ENCODE data around the gene RAB25.
A peak's percentile ranks its signal among the peaks of the same experiment; 100 is the strongest.
"Not testable (repeated sequence)": the region's sequence is repeated elsewhere in the genome, so short reads cannot be mapped to it uniquely, and the experiment has no call there.

Gene RAB25

GRCh38 chr1:156108057-156108456 lies 47.1 kb downstream of the RAB25 start:
- Histone ChIP-seq H3K4me3 (ENCODE audit: low read depth, low read length) (no peak overlapping the region), H3K27me3 (ENCODE audit: control insufficient read depth, insufficient read depth, low read length) (no peaks in the 10 kb centered on the region), H3K36me3 (ENCODE audit: control insufficient read depth, insufficient read depth, low read length) (no peaks in the 10 kb centered on the region), H3K4me1 (ENCODE audit: control insufficient read depth, insufficient read depth, low read length) (peaks cover 20% of the 10 kb centered on the region), H3K9me3 (ENCODE audit: control insufficient read depth, insufficient read depth, low read length) (no peaks in the 10 kb centered on the region), H3K9ac (ENCODE audit: low read depth, low read length) (no peak overlapping the region)

GRCh38 chr1:156108664-156109241 lies 47.8 kb downstream of the RAB25 start:
- Histone ChIP-seq H3K36me3 (ENCODE audit: control insufficient read depth, insufficient read depth, low read length) (no peaks in the 10 kb centered on the region), H3K4me1 (ENCODE audit: control insufficient read depth, insufficient read depth, low read length) (peaks cover 25% of the 10 kb centered on the region), H3K27me3 (ENCODE audit: control insufficient read depth, insufficient read depth, low read length) (no peaks in the 10 kb centered on the region), H3K9me3 (ENCODE audit: control insufficient read depth, insufficient read depth, low read length) (no peaks in the 10 kb centered on the region), H3K4me3 (ENCODE audit: low read depth, low read length) (no peak overlapping the region), H3K9ac (ENCODE audit: low read depth, low read length) (no peak overlapping the region)

GRCh38 chr1:156110252-156110651 lies 49.3 kb downstream of the RAB25 start:
- H3K4me3 ChIP-seq (ENCODE audit: low read depth, low read length), result no peak overlapping the region
- H3K9ac ChIP-seq (ENCODE audit: low read depth, low read length), result no peak overlapping the region
- peaks cover 15% of the 10 kb centered on the region for H3K4me1 ChIP-seq (ENCODE audit: control insufficient read depth, insufficient read depth, low read length)
- H3K36me3 ChIP-seq (ENCODE audit: control insufficient read depth, insufficient read depth, low read length), result no peaks in the 10 kb centered on the region
- no peaks in the 10 kb centered on the region for H3K27me3 ChIP-seq (ENCODE audit: control insufficient read depth, insufficient read depth, low read length)
- no peaks in the 10 kb centered on the region for H3K9me3 ChIP-seq (ENCODE audit: control insufficient read depth, insufficient read depth, low read length)

- Histone ChIP-seq H3K36me3 (ENCODE audit: control insufficient read depth, insufficient read depth, low read length) (no peaks in the 10 kb centered on the region), H3K4me1 (ENCODE audit: control insufficient read depth, insufficient read depth, low read length) (peaks cover 13% of the 10 kb centered on the region), H3K27me3 (ENCODE audit: control insufficient read depth, insufficient read depth, low read length) (no peaks in the 10 kb centered on the region), H3K9me3 (ENCODE audit: control insufficient read depth, insufficient read depth, low read length) (no peaks in the 10 kb centered on the region), H3K9ac (ENCODE audit: low read depth, low read length) (no peak overlapping the region), H3K4me3 (ENCODE audit: low read depth, low read length) (no peak overlapping the region)
Measured at GRCh38 chr1:156111355-156111962, 50.5 kb downstream of the RAB25 start.

GRCh38 chr1:156112276-156113137 lies 51.5 kb downstream of the RAB25 start:
- H3K9ac ChIP-seq (ENCODE audit: low read depth, low read length), result no peak overlapping the region
- peaks cover 5% of the 10 kb centered on the region for H3K4me1 ChIP-seq (ENCODE audit: control insufficient read depth, insufficient read depth, low read length)
- H3K4me3 ChIP-seq (ENCODE audit: low read depth, low read length), result no peak overlapping the region
- no peaks in the 10 kb centered on the region for H3K36me3 ChIP-seq (ENCODE audit: control insufficient read depth, insufficient read depth, low read length)
- no peaks in the 10 kb centered on the region for H3K27me3 ChIP-seq (ENCODE audit: control insufficient read depth, insufficient read depth, low read length)
- no peaks in the 10 kb centered on the region for H3K9me3 ChIP-seq (ENCODE audit: control insufficient read depth, insufficient read depth, low read length)

GRCh38 chr1:156113282-156113950 lies 52.5 kb downstream of the RAB25 start:
- H3K27me3 ChIP-seq (ENCODE audit: control insufficient read depth, insufficient read depth, low read length), result no peaks in the 10 kb centered on the region
- peaks cover 5% of the 10 kb centered on the region for H3K4me1 ChIP-seq (ENCODE audit: control insufficient read depth, insufficient read depth, low read length)
- H3K9me3 ChIP-seq (ENCODE audit: control insufficient read depth, insufficient read depth, low read length), result no peaks in the 10 kb centered on the region
- no peak overlapping the region for H3K4me3 ChIP-seq (ENCODE audit: low read depth, low read length)
- no peaks in the 10 kb centered on the region for H3K36me3 ChIP-seq (ENCODE audit: control insufficient read depth, insufficient read depth, low read length)
- no peak overlapping the region for H3K9ac ChIP-seq (ENCODE audit: low read depth, low read length)

- H3K4me3 ChIP-seq (ENCODE audit: low read depth, low read length), result peak within 1 kb of the TSS; percentile 90
- peak within 1 kb of the TSS; percentile 24 for H3K9ac ChIP-seq (ENCODE audit: low read depth, low read length)
- no peaks in the 10 kb centered on the region for H3K9me3 ChIP-seq (ENCODE audit: control insufficient read depth, insufficient read depth, low read length)
- no peaks in the 10 kb centered on the region for H3K36me3 ChIP-seq (ENCODE audit: control insufficient read depth, insufficient read depth, low read length)
- H3K27me3 ChIP-seq (ENCODE audit: control insufficient read depth, insufficient read depth, low read length), result no peaks in the 10 kb centered on the region
- peaks cover 5% of the 10 kb centered on the region for H3K4me1 ChIP-seq (ENCODE audit: control insufficient read depth, insufficient read depth, low read length)
Measured at GRCh38 chr1:156114101-156114918, 53.4 kb downstream of the RAB25 start, which contains the start of gene LMNA. Gene LMNA, plus strand, starts transcription at chr1:156114711. Its CDS starts 208 bp downstream, at chr1:156114919.

- Histone ChIP-seq H3K27me3 (ENCODE audit: control insufficient read depth, insufficient read depth, low read length) (no peaks in the 10 kb centered on the region), H3K9ac (ENCODE audit: low read depth, low read length) (peak overlapping the region; percentile 16), H3K9me3 (ENCODE audit: control insufficient read depth, insufficient read depth, low read length) (no peaks in the 10 kb centered on the region), H3K36me3 (ENCODE audit: control insufficient read depth, insufficient read depth, low read length) (peaks cover 3% of the 10 kb centered on the region), H3K4me1 (ENCODE audit: control insufficient read depth, insufficient read depth, low read length) (peaks cover 5% of the 10 kb centered on the region), H3K4me3 (ENCODE audit: low read depth, low read length) (peak overlapping the region; percentile 90)
Measured at GRCh38 chr1:156114919-156115513, 54.1 kb downstream of the RAB25 start.

- Histone ChIP-seq H3K4me3 (ENCODE audit: low read depth, low read length) (peak overlapping the region; percentile 90), H3K9ac (ENCODE audit: low read depth, low read length) (peak overlapping the region; percentile 24), H3K27me3 (ENCODE audit: control insufficient read depth, insufficient read depth, low read length) (no peaks in the 10 kb centered on the region)
Measured at GRCh38 chr1:156115514-156116374, 54.8 kb downstream of the RAB25 start.

GRCh38 chr1:156116731-156117130 lies 55.8 kb downstream of the RAB25 start:
- H3K4me3 ChIP-seq (ENCODE audit: low read depth, low read length); H3K36me3 ChIP-seq (ENCODE audit: control insufficient read depth, insufficient read depth, low read length); H3K9me3 ChIP-seq (ENCODE audit: control insufficient read depth, insufficient read depth, low read length); H3K9ac ChIP-seq (ENCODE audit: low read depth, low read length); H3K27me3 ChIP-seq (ENCODE audit: control insufficient read depth, insufficient read depth, low read length): not testable (repeated sequence)
- peaks cover 12% of the 10 kb centered on the region for H3K4me1 ChIP-seq (ENCODE audit: control insufficient read depth, insufficient read depth, low read length)

More at GRCh38 chr1:156115514-156116374, 54.8 kb downstream of the RAB25 start:
- H3K36me3 ChIP-seq (ENCODE audit: control insufficient read depth, insufficient read depth, low read length), result peaks cover 3% of the 10 kb centered on the region
- peaks cover 6% of the 10 kb centered on the region for H3K4me1 ChIP-seq (ENCODE audit: control insufficient read depth, insufficient read depth, low read length)
- H3K9me3 ChIP-seq (ENCODE audit: control insufficient read depth, insufficient read depth, low read length), result no peaks in the 10 kb centered on the region
